K562 (cell line): Measurements from ENCODE around the gene SOS1. TPM values are rescaled to one million over a fixed set of nuclear protein-coding genes. Genes with fewer than 3 reads are reported as not detected.

Source experiments
- CBX3 ChIP-seq, 2 experiments: IDR thresholded peaks; 1 replicate in 1 of 2; 2 replicates in 1 of 2; pipeline ENCODE4 v1.6.1; 2012; ENCODE audit warnings: inconsistent platforms in 2 of 2, low read length in 2 of 2, borderline replicate concordance in 1 of 2, control low read depth in 1 of 2
- DDX20 ChIP-seq: fragments of 450-650 bp; IDR thresholded peaks from 2 replicates; pipeline ENCODE4 v1.6.1; 2016; ENCODE audit warnings: missing genetic modification characterization, low read depth, mild to moderate bottlenecking, missing compliant biosample characterization, moderate library complexity
- HES1 ChIP-seq: fragments of 450-650 bp; IDR thresholded peaks from 2 replicates; pipeline ENCODE4 v1.6.1; 2016; ENCODE audit warnings: low read depth, mild to moderate bottlenecking, moderate library complexity
- HINFP ChIP-seq: fragments of 450-650 bp; conservative IDR thresholded peaks from 2 replicates; pipeline ENCODE4 v1.6.1; 2016; ENCODE audit warnings: missing genetic modification characterization, low read depth, mild to moderate bottlenecking, control low read depth, missing compliant biosample characterization
- HIVEP1 ChIP-seq: fragments of 250-450 bp; sonication (Bioruptor Pico); IDR thresholded peaks from 2 replicates; pipeline ENCODE4 v1.4.0; 2020; ENCODE audit warnings: mild to moderate bottlenecking
- HMG20B ChIP-seq: fragments of 250-450 bp; sonication (Bioruptor Pico); IDR thresholded peaks from 2 replicates; pipeline ENCODE4 v1.5.0; 2021; ENCODE audit warnings: mild to moderate bottlenecking
- ID3 ChIP-seq, 2 experiments: fragments of 250-450 bp in 1 of 2; fragments of 450-650 bp in 1 of 2; sonication (Bioruptor Pico) in 1 of 2; IDR thresholded peaks; 2 replicates each; pipeline versions ENCODE4 v1.6.1 to v1.8.0; 2016 to 2021; ENCODE audit warnings: mild to moderate bottlenecking in 2 of 2, moderate library complexity in 2 of 2, missing compliant biosample characterization in 1 of 2, missing genetic modification characterization in 1 of 2
- MLLT1 ChIP-seq, 2 experiments: fragments of 450-650 bp; IDR thresholded peaks; 2 replicates each; pipeline ENCODE4 v1.6.1; 2016
- SIN3A ChIP-seq, 2 experiments: fragments of 150-350 bp in 1 of 2; IDR thresholded peaks; 2 replicates each; pipeline ENCODE4 v1.6.1; 2011 to 2016; ENCODE audit warnings: borderline replicate concordance in 2 of 2, low read depth in 2 of 2, low read length in 2 of 2, mild to moderate bottlenecking in 2 of 2, moderate library complexity in 2 of 2; ENCODE audit not compliant: control insufficient read depth in 1 of 2
- SMARCB1 ChIP-seq: IDR thresholded peaks from 2 replicates; pipeline ENCODE4 v1.6.1; 2011; ENCODE audit warnings: improper control_type of control experiment, low read depth; ENCODE audit not compliant: insufficient read length
- TFE3 ChIP-seq: fragments of 450-650 bp; formaldehyde crosslinking; IDR thresholded peaks from 2 replicates; pipeline ENCODE4 v1.4.0; 2020; ENCODE audit warnings: mild to moderate bottlenecking, mixed read lengths
- TRIM24 ChIP-seq, 2 experiments: fragments of 450-650 bp; IDR thresholded peaks; 2 replicates each; pipeline ENCODE4 v1.6.1; 2016
- ZBTB2 ChIP-seq: fragments of 450-650 bp; IDR thresholded peaks from 2 replicates; pipeline ENCODE4 v1.6.1; 2016; ENCODE audit warnings: antibody characterized with exemption
- ZNF217 ChIP-seq: sonication (generic); formaldehyde crosslinking; IDR thresholded peaks from 2 replicates; pipeline ENCODE4 v1.8.0; 2022; ENCODE audit warnings: mild to moderate bottlenecking, missing genetic modification reagents
- ZNF408 ChIP-seq: fragments of 250-450 bp; sonication (Bioruptor Pico); IDR thresholded peaks from 2 replicates; pipeline ENCODE4 v1.4.0; 2020; ENCODE audit warnings: low read depth, mild to moderate bottlenecking, moderate library complexity
- ZNF431 ChIP-seq: sonication (generic); formaldehyde crosslinking; IDR thresholded peaks from 2 replicates; pipeline ENCODE4 v1.8.0; 2022; ENCODE audit warnings: mild to moderate bottlenecking, missing genetic modification reagents
- ZNF511 ChIP-seq: sonication (generic); formaldehyde crosslinking; IDR thresholded peaks from 2 replicates; pipeline ENCODE4 v1.8.0; 2022; ENCODE audit warnings: mild to moderate bottlenecking, missing genetic modification reagents
- ZNF655 ChIP-seq: fragments of 250-450 bp; sonication (Bioruptor Pico); IDR thresholded peaks from 2 replicates; pipeline ENCODE4 v1.5.0; 2021
- polyA plus RNA-seq, 8 experiments: library from polyadenylated mRNA; depleted of rRNA in 4 of 8; stranded (reverse) in 5 of 8; unstranded in 3 of 8; fragments of >200 nt; fragmentation: Nextera tagmentation in 2 of 8; fragmentation: Illumina TruSeq in 1 of 8; extraction: Ambion mirVana in 2 of 8; extraction: Trizol in 1 of 8; gene quantifications; 2 replicates each; pipeline versions ENCODE4 v1.2.1 to v1.2.3, GENCODE V29; 2011 to 2014; ENCODE audit warnings: inconsistent platforms in 1 of 8, missing spikeins in 1 of 8
- total RNA-seq, 7 experiments: library from RNA; depleted of rRNA in 6 of 7; stranded (reverse); fragments of >200 nt in 6 of 7; fragmentation: Illumina TruSeq in 2 of 7; extraction: Trizol in 2 of 7; gene quantifications; 2 replicates each; pipeline versions ENCODE4 v1.2.1 to v1.2.3, GENCODE V29; 2011 to 2021; ENCODE audit warnings: low replicate concordance in 1 of 7

The SOS1 gene
- total and polyA plus RNA-seq, 9 of the 15 experiments (the other 6 are each of a cell fraction or from before 2014, with no cell fraction given), result 2.5 to 27.1 (median 16.3) TPM

GRCh38 chr2:39150102-39150562 is 29.3 kb upstream of the SOS1 start (continued):
- TF ChIP-seq SIN3A (IDR thresholded peaks at IDR 0.05; ENCODE audit: borderline replicate concordance in 2 of 2, control insufficient read depth in 1 of 2, low read depth in 2 of 2, low read length in 2 of 2) (no peak), MLLT1 (IDR thresholded peaks at IDR 0.05) (no peak), DDX20 (tag) (peak; percentile 92), ZBTB2 (no peak), TRIM24 (IDR thresholded peaks at IDR 0.05) (peak in 1 of 2 experiments; percentile 46; a peak in 1 of 4 replicates), ZNF655 (CRISPR knock-in tag) (no peak), HES1 (no peak), TFE3 (peak; percentile 34), HIVEP1 (peak; percentile 95), ZNF217 (CRISPR knock-in tag) (no peak), HMG20B (CRISPR knock-in tag) (no peak), SMARCB1 (no peak), HINFP (tag) (peak; percentile 84), ZNF511 (CRISPR knock-in tag) (no peak), ID3 (CRISPR knock-in tag; IDR thresholded peaks at IDR 0.05) (peak; percentile 64; the same call in 1 of the 2 replicates), ID3 (tag; IDR thresholded peaks at IDR 0.05) (peak; percentile 100), CBX3 (IDR thresholded peaks at IDR 0.05; ENCODE audit: borderline replicate concordance in 1 of 2, low read length in 2 of 2) (0 out of 3 replicates have a peak, but pooled peaks of 1 of the 2 experiments have one; percentile 31), ZNF431 (no peak), ZNF408 (no peak)
